A549 (cell line): ENCODE results near the gene VSTM1.

ENCODE experiments used
- JUN ChIP-seq, 2 experiments: fragments of >200 bp; sonication (Bioruptor Twin); formaldehyde crosslinking; IDR thresholded peaks; 2 replicates in 1 of 2; 3 replicates in 1 of 2; pipeline ENCODE4 v1.6.1; 2016 to 2017
- KDM5A ChIP-seq: fragments of 200-600 bp; sonication (generic); IDR thresholded peaks from 2 replicates; pipeline ENCODE4 v1.6.1; 2016; ENCODE audit warnings: antibody characterized with exemption, mild to moderate bottlenecking
- ZC3H11A ChIP-seq: fragments of 450-650 bp; IDR thresholded peaks from 2 replicates; pipeline ENCODE4 v1.6.1; 2014; ENCODE audit warnings: antibody characterized with exemption, mild to moderate bottlenecking
- TF ChIP-seq, protein P1 (sequence below): fragments of >200 bp; sonication (Bioruptor Twin); formaldehyde crosslinking; IDR thresholded peaks from 3 replicates; pipeline ENCODE4 v1.5.1; 2016
- TF ChIP-seq, protein P2 (sequence below): IDR thresholded peaks from 2 replicates; pipeline ENCODE4 v1.6.1; 2012; ENCODE audit warnings: low read depth, borderline replicate concordance
- TF ChIP-seq, protein P3 (sequence below): IDR thresholded peaks from 2 replicates; pipeline ENCODE4 v1.6.1; 2012

- TF ChIP-seq, protein P1, sequence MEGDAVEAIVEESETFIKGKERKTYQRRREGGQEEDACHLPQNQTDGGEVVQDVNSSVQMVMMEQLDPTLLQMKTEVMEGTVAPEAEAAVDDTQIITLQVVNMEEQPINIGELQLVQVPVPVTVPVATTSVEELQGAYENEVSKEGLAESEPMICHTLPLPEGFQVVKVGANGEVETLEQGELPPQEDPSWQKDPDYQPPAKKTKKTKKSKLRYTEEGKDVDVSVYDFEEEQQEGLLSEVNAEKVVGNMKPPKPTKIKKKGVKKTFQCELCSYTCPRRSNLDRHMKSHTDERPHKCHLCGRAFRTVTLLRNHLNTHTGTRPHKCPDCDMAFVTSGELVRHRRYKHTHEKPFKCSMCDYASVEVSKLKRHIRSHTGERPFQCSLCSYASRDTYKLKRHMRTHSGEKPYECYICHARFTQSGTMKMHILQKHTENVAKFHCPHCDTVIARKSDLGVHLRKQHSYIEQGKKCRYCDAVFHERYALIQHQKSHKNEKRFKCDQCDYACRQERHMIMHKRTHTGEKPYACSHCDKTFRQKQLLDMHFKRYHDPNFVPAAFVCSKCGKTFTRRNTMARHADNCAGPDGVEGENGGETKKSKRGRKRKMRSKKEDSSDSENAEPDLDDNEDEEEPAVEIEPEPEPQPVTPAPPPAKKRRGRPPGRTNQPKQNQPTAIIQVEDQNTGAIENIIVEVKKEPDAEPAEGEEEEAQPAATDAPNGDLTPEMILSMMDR = no peak
- TF ChIP-seq KDM5A (no peak), ZC3H11A (no peak), JUN (IDR thresholded peaks at IDR 0.05) (no peak)
- TF ChIP-seq, protein P2, sequence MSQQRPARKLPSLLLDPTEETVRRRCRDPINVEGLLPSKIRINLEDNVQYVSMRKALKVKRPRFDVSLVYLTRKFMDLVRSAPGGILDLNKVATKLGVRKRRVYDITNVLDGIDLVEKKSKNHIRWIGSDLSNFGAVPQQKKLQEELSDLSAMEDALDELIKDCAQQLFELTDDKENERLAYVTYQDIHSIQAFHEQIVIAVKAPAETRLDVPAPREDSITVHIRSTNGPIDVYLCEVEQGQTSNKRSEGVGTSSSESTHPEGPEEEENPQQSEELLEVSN = no peak
- TF ChIP-seq, protein P3, sequence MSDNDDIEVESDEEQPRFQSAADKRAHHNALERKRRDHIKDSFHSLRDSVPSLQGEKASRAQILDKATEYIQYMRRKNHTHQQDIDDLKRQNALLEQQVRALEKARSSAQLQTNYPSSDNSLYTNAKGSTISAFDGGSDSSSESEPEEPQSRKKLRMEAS = no peak
Observed at GRCh38 chr19:54100561-54100960, 36.9 kb upstream of the VSTM1 start, which contains the start of gene OSCAR.
